ENCODE data around the gene GABRR1. TPM values are rescaled to one million over a fixed set of nuclear protein-coding genes. Genes with fewer than 3 reads are reported as not detected.

The GABRR1 gene
- total and polyA plus RNA-seq, 2 donors (not counting 1 experiment from before 2014, with no cell fraction given): not detected

Other genes with a start within 250 kb of the GABRR1 start
- 65.1 and 73.7 TPM in 2 replicates for gene PNRC1, start 136.6 kb downstream of the GABRR1 start, total RNA-seq
- 11.2 and 14.9 TPM in 2 replicates for gene PNRC1, start 136.6 kb downstream of the GABRR1 start, polyA plus RNA-seq
- 0.33 and 0.51 TPM in 2 replicates for gene SRSF12, start 99.3 kb downstream of the GABRR1 start, total RNA-seq
- gene SRSF12, start 99.3 kb downstream of the GABRR1 start, polyA plus RNA-seq: 0.10 and 0.11 TPM in 2 replicates
- 9.0 and 10.1 TPM in 2 replicates for gene PM20D2, start 71.3 kb downstream of the GABRR1 start, total RNA-seq
- 3.9 and 6.0 TPM in 2 replicates for gene PM20D2, start 71.3 kb downstream of the GABRR1 start, polyA plus RNA-seq
- 0.17 and 0.26 TPM in 2 replicates for gene GABRR2, start 97.9 kb upstream of the GABRR1 start, total RNA-seq
- gene GABRR2, start 97.9 kb upstream of the GABRR1 start, polyA plus RNA-seq: 0.05 TPM in 2 replicates
- 22.6 and 27.6 TPM in 2 replicates for gene UBE2J1, start 135.4 kb upstream of the GABRR1 start, total RNA-seq
- 45.1 and 53.6 TPM in 2 replicates for gene UBE2J1, start 135.4 kb upstream of the GABRR1 start, polyA plus RNA-seq
- gene RRAGD, start 194.9 kb upstream of the GABRR1 start, total RNA-seq: 1.8 TPM in 2 replicates
- 0.07 and 0.08 TPM in 2 replicates for gene RRAGD, start 194.9 kb upstream of the GABRR1 start, polyA plus RNA-seq
- gene ANKRD6, start 215.8 kb upstream of the GABRR1 start, total RNA-seq: 2.3 and 3.6 TPM in 2 replicates
- gene ANKRD6, start 215.8 kb upstream of the GABRR1 start, polyA plus RNA-seq: 0.39 and 0.63 TPM in 2 replicates